ENCODE data around the gene MSANTD1. TPM values are rescaled to one million over a fixed set of nuclear protein-coding genes. Genes with fewer than 3 reads are reported as not detected.
"Not testable (repeated sequence)": the region's sequence is repeated elsewhere in the genome, so short reads cannot be mapped to it uniquely, and the experiment has no call there.

Gene MSANTD1
- polyA plus RNA-seq, 10 donors: 0.28 to 0.98 (median 0.50) TPM

GRCh38 chr4:3287972-3288570 lies 39.1 kb downstream of the MSANTD1 start:
- no peak for DNase-seq

DNA sequence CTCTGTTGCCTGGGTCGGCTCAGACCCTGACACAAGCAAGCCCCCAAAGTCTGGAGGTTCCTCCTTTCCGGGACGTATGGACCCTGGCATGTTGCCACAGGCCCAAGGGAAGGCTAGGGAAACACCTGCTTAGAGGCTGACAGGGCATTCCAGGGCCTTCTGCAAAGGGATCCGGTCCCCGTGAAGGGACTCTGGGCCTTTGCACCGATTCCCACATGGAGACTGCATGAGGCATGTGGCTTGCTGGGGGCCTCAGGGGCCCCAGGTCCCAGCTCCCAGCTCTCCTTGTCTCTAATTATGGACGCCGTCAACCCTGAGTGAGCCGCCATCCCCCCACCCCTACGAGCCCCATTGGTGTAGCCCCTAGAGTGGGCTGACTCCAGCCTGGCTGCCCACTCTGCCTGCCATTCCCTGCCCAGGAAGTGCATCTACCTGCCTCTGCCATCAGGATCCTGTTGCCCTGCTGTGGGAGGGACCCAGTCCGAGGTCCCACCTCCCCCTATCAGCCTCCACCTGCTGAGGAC lies 39.7 kb downstream of the MSANTD1 start:
- no peak for DNase-seq

DNA sequence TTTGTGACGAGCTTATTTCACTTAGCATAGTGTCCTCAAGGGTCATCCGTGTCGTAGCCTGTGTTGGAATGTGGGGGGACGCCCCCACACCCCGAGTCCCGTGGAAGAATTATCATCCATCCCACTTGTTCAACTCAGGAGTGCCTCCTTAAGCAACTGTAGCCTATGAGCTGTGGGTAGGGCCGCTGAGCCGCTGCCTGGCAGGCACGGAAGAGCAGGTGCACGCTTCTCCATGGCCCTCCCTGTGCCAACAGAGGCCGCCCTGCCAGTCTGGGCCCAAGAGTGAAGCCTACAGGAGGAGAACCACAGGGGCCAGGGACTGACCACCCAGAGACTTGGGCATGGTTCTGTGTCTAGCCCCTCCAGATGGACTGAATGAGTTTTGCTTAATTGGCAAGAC lies 41.5 kb downstream of the MSANTD1 start:
- no peak for DNase-seq

GRCh38 chr4:3290889-3291321 lies 41.9 kb downstream of the MSANTD1 start:
- DNase-seq: no peak

- DNase-seq: no peak
These were observed 42.5 kb downstream of the MSANTD1 start for GRCh38 chr4:3291411-3291968.

DNA sequence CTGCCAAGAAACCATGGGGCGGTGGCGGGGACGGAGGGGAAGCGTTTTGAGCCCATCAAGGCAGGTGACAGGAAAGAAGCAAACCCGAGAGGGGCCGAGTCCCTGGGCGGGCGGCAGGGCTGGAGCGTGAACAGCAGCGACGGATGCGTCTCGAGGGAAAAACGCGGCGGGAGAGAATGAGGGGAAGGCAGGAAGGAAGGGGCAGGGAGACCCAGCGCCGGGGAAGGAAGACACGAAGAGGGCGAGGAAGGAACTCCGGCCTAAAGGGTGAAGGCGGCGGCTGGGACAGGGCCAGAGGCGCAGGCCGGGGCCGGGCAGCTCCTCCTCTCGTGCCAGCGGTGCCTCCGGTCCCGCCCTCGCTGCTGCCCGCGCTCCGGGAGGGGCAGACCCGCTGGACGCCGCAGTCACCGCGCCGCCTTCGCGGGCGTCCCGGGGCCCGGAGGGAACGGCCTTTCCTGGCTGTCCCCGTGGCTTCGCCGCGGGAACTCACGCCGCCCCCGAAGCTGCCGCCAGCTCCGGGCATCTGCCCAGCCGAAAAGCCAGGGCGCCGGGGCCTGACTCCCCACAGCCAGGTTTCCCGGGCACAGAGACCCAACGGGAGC lies 43.1 kb downstream of the MSANTD1 start:
- DNase-seq: no peak

DNA sequence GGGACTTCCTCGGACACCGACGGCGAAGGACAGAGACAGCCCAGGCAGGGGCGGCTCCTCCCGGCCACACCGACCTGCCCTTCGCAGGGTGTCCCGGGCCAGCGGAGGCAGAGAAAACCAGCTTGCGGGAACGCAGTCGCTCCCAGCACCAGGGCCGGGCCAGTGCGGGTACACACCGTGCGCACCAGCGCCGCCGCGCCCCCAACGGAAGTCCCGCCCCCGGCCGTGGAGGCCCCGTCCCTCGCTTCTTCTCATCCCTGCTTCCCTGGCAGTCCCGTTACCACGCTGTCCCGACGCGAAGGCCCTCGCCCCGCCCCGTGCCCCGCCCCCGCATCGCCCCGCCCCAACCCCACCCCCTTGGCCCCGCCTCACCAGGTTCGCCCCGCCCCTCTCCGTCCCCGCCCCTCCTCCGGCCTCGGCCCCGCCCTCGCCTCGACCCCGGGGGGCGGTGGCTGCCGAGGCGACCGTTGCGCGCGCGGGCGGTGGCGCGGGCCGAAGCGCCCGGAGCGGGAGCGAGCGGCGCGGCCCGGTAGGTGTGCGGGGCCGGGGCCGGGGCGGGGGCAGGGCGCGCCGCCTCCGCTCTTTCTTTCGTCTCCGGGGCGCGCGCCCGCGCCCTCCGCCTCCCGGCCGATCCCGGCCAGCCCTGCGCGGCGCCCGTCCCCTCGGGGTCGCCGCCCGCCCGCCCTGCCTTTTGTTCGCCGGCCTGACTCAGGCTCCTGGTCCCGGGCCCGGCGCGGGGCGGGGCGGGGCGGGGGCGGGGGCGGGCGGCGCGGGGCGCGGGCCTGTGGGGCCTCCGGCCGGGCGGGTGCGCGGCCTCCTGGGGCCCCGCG lies 43.8 kb downstream of the MSANTD1 start, which contains the start of gene RGS12:
Gene RGS12 (plus strand): TSS at position 451 of the 830 bp plus-strand sequence. CDS start 23,150 bp downstream, outside the sequence.
- peak; percentile 93 to 97 (median 94) for DNase-seq

- DNase-seq: peak in 1 of 3 donors; percentile 72
These were observed 44.7 kb downstream of the MSANTD1 start for GRCh38 chr4:3293401-3294391.

GRCh38 chr4:3294401-3295241 lies 45.7 kb downstream of the MSANTD1 start:
- DNase-seq: no peak

DNA sequence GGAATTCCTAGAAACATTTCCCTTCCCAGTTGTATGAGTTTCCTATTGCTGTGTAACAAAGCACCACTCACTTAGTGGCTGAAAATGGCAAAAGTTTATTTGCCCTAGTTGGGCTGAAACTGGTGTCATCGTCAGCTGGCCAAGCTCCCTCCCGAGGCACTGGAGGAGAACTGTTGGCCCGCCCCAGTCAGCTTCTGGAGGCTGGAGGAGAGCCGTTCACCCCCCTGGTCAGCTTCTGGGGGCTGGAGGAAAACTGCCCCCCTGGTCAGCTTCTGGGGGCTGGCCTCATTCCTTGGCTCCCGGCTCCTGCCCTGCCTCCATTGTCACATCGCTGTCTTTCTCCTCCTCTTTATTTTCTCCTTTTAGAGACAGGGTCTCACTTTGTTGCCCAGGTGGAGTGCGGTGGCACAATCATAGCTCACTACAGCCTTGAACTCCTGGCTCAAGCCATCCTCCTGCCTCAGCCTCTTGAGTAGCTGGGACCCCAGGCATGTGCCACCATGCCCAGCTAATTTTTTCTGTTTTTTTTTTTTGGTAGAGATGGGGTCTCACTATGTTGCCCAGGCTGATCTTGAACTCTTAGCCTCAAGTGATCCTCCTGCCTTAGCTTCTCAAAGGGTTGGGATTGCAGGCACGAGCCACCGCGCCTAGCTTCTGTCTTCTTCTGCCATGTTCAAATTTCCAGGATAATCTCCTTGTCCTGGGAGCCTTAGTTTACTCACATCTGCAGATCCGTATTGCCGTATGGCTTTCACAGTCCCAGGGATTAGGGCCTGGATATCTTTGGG lies 47.1 kb downstream of the MSANTD1 start:
- DNase-seq: no peak

- no peak for DNase-seq
These were observed 47.7 kb downstream of the MSANTD1 start for GRCh38 chr4:3296651-3297050.

GRCh38 chr4:3297066-3297859 lies 48.3 kb downstream of the MSANTD1 start:
- DNase-seq: no peak

DNA sequence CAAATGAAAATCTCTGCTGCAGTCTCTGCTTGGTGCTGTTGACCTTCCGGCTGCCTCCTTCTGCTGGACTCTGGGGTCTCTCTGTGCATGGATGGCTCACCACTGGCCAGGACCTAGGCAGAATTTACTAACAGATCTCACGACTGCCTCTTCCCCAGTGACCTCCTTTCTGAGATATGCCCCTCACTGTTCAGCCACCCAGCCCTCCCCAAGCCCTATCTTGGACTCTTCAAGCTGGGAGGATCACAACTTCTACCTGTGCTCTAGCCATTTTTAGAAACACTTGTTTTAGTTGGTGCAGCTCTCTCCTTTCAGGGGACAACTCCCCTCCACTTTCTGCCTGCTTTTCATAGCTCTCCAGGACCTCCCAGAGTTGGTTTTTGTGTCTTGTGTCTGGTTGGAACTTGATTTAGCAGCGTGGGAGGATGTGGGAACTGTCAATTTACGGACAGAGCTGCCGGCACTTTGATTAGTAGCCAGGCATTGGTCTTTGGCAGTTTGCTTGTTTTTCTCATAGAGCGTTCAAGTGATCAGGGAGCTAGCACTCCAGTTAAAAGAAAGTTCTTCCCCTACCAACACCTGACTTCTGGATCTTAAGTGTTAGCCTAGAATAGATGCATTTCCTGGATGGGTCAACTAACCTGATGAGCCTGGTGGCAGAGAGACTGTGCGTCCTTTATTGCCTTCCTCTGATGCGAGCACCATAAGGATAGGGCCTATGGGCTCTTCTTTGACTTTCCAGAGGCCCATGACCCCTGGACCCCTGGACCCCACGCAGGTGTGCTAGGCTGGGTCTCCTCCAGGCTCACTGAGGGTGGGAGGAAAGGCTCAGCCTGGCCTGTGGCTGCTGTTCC lies 50.4 kb downstream of the MSANTD1 start:
- no peak for DNase-seq

GRCh38 chr4:3299976-3300671 lies 51.2 kb downstream of the MSANTD1 start:
- DNase-seq: no peak

DNA sequence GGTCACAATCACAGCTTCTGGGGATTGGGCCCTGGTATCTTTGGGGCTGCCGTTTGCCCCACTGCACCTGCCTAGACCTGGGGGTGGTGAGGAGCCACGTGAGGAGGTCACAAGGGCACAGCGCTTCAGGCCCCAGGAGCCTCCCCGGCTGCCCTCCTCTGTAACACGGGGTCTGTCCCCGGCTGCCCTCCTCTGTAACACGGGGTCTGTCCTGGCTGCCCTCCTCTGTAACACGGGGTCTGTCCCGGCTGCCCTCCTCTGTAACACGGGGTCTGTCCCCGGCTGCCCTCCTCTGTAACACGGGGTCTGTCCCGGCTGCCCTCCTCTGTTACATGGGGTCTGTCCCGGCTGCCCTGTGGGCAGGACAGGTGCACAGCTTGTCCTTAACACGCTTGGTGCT lies 51.9 kb downstream of the MSANTD1 start:
- DNase-seq: not testable (repeated sequence)

DNA sequence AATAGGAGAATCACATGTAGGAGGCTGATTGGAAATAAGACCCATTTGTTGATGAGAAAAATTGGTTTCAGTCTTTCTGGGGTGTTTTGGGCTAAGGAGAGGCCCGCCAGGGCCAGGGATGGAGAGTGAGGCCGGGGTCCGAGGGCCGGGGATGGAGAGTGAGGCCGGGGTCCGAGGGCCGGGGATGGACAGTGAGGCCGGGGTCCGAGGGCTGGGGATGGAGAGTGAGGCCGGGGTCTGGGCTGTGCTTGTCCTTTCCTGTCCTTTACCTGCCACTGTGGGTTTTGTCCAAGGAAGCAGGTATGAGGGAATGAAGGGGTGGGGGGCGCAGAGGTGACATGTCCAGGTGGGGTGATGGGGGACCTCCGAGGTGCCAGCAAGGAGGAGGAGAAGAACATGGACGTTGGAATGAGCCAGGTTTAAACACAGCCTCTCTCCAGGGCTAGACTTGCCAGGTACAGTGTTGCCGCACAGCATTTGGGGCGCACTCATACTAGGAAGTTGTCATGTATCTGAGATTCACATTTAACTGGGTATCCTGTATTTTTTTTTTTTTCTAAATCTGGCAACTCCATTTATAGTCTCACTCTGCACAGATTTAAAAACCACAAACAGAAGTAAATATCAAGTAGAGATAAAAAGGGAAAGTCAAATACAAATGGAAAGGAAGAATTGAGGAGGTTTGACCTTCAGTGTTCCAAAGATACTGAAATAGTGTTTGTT lies 52.7 kb downstream of the MSANTD1 start:
- no peak for DNase-seq

All from muscle of back (tissue), 11 donors.